Activated naive CD8-positive, alpha-beta T cell treated with anti-CD3 and anti-CD28 coated beads for 36 hours (primary cell): ENCODE results near the gene DEGS2. TPM values are rescaled to one million over a fixed set of nuclear protein-coding genes. Genes with fewer than 3 reads are reported as not detected.

Source experiments
- total RNA-seq, 2 experiments: library from RNA; stranded (reverse); gene quantifications; one replicate each; pipeline ENCODE4 v1.2.3, GENCODE V29; 2021

Gene DEGS2
- total RNA-seq, 2 experiments from 2014 or later: 1.6 to 1.8 TPM

Other genes with a start within 250 kb of the DEGS2 start
- 100 to 1,000 TPM; 225 to 236 TPM for gene EVL, start 94.2 kb downstream of the DEGS2 start, total RNA-seq
- 100 to 1,000 TPM; 109 to 119 TPM for gene YY1, start 79.5 kb upstream of the DEGS2 start, total RNA-seq
- 1 to 10 TPM; 5.5 to 6.5 TPM for gene SLC25A29, start 146.8 kb upstream of the DEGS2 start, total RNA-seq
- not detected for gene SLC25A47, start 163.7 kb upstream of the DEGS2 start, total RNA-seq
- 1 to 10 TPM; 7.9 to 9.0 TPM for gene WDR25, start 216.8 kb upstream of the DEGS2 start, total RNA-seq